Measurements from ENCODE around the gene FBXO5. TPM values are rescaled to one million over a fixed set of nuclear protein-coding genes. Genes with fewer than 3 reads are reported as not detected.

Gene FBXO5
- polyA plus RNA-seq (2011; rRNA removed) (4.8 and 9.7 TPM in 2 replicates), polyA minus RNA-seq (2011; rRNA and poly(A)+ RNA removed) (2.2 and 3.9 TPM in 2 replicates)

GRCh38 chr6:152982904-152983636 is at the start of gene FBXO5:
TSS of gene FBXO5 (minus strand) at chr6:152983041. CDS start at chr6:152982959, 82 bp downstream.
- ChIA-PET CTCF (no interaction called here), POLR2A (interaction anchor here (0.6 to 0.8 kb wide), 2 partner anchors 8 to 19 kb away, joined by 4 to 5 read pairs; partner anchors contain the start of gene MTRF1L)
- Histone ChIP-seq H3K4me3 (ENCODE audit: low read depth, low read length) (peak within 1 kb of the TSS; percentile 70), H3K27me3 (ENCODE audit: control insufficient read depth, insufficient read depth, low read length) (no peaks in the 10 kb centered on the region), H3K36me3 (ENCODE audit: control insufficient read depth, insufficient read depth, low read length) (no peaks in the 10 kb centered on the region)
- DNase-seq (ENCODE audit: low read depth), result peak; percentile 91
- TF ChIP-seq CTCF (IDR thresholded peaks at IDR 0.05; ENCODE audit: insufficient read depth, low read depth, low read length), result no peak

GRCh38 chr6:153032255-153032882 is 49.5 kb upstream of the FBXO5 start:
- ChIA-PET CTCF (interaction anchor here (0.6 to 1.7 kb wide), 4 partner anchors 71 to 481 kb away, joined by 3 to 5 read pairs (median 4); no protein-coding TSS in a partner anchor), POLR2A (interaction anchor here (0.5 to 0.7 kb wide), 2 partner anchors 14 to 135 kb away, joined by 3 to 8 read pairs; no protein-coding TSS in a partner anchor)
- Histone ChIP-seq H3K27me3 (ENCODE audit: control insufficient read depth, insufficient read depth, low read length) (no peaks in the 10 kb centered on the region), H3K4me3 (ENCODE audit: low read depth, low read length) (no peak overlapping the region), H3K36me3 (ENCODE audit: control insufficient read depth, insufficient read depth, low read length) (no peaks in the 10 kb centered on the region)
- TF ChIP-seq CTCF (IDR thresholded peaks at IDR 0.05; ENCODE audit: insufficient read depth, low read depth, low read length), result peak; percentile 40
- peak; percentile 41 for DNase-seq (ENCODE audit: low read depth)

GRCh38 chr6:153031335-153031955 is 48.6 kb upstream of the FBXO5 start:
- no peak for TF ChIP-seq CTCF (IDR thresholded peaks at IDR 0.05; ENCODE audit: insufficient read depth, low read depth, low read length)
- ChIA-PET POLR2A (no interaction called here), CTCF (interaction anchor here (1.1 to 1.6 kb wide), 3 partner anchors 10 to 481 kb away, joined by 3 to 5 read pairs (median 3); no protein-coding TSS in a partner anchor)
- Histone ChIP-seq H3K27me3 (ENCODE audit: control insufficient read depth, insufficient read depth, low read length) (no peaks in the 10 kb centered on the region), H3K4me3 (ENCODE audit: low read depth, low read length) (no peak overlapping the region), H3K36me3 (ENCODE audit: control insufficient read depth, insufficient read depth, low read length) (no peaks in the 10 kb centered on the region)
- no peak for DNase-seq (ENCODE audit: low read depth)

GRCh38 chr6:153028963-153029362 is 46.1 kb upstream of the FBXO5 start:
- Histone ChIP-seq H3K4me3 (ENCODE audit: low read depth, low read length) (no peak overlapping the region), H3K27me3 (ENCODE audit: control insufficient read depth, insufficient read depth, low read length) (no peaks in the 10 kb centered on the region), H3K36me3 (ENCODE audit: control insufficient read depth, insufficient read depth, low read length) (no peaks in the 10 kb centered on the region)
- CTCF ChIA-PET, result no interaction called here
- TF ChIP-seq CTCF (IDR thresholded peaks at IDR 0.05; ENCODE audit: insufficient read depth, low read depth, low read length), result no peak
- no peak for DNase-seq (ENCODE audit: low read depth)
- POLR2A ChIA-PET, result no interaction called here

- ChIA-PET CTCF (no interaction called here), POLR2A (no interaction called here)
- no peak for TF ChIP-seq CTCF (IDR thresholded peaks at IDR 0.05; ENCODE audit: insufficient read depth, low read depth, low read length)
- Histone ChIP-seq H3K4me3 (ENCODE audit: low read depth, low read length) (no peak overlapping the region), H3K36me3 (ENCODE audit: control insufficient read depth, insufficient read depth, low read length) (no peaks in the 10 kb centered on the region), H3K27me3 (ENCODE audit: control insufficient read depth, insufficient read depth, low read length) (no peaks in the 10 kb centered on the region)
- no peak for DNase-seq (ENCODE audit: low read depth)
Measured at GRCh38 chr6:153028286-153028685, 45.4 kb upstream of the FBXO5 start.

Measured in BJ (cell line).